BE2C (cell line): ENCODE results near the gene CENPP.
A peak's percentile ranks its signal among the peaks of the same experiment; 100 is the strongest.

ENCODE experiments used
- DNase-seq: peaks from one replicate; pipeline ENCODE4 v3.0.0-alpha.2; 2020
- H3K27me3 ChIP-seq: fragments of 250-450 bp; sonication (Bioruptor Pico); 2 replicates; pipeline ENCODE4 v1.5.1; 2020; ENCODE audit warnings: mild to moderate bottlenecking
- H3K36me3 ChIP-seq: fragments of 250-450 bp; sonication (Bioruptor Pico); 2 replicates; pipeline ENCODE4 v1.5.1; 2020; ENCODE audit warnings: mild to moderate bottlenecking
- H3K4me1 ChIP-seq: fragments of 250-450 bp; sonication (Bioruptor Pico); 2 replicates; pipeline ENCODE4 v1.5.1; 2020
- H3K4me3 ChIP-seq: 2 replicates; pipeline ENCODE4 v1.5.1; 2011; ENCODE audit warnings: low read depth, low read length
- H3K9me3 ChIP-seq: fragments of 250-450 bp; sonication (Bioruptor Pico); 2 replicates; pipeline ENCODE4 v1.5.1; 2020
- CTCF ChIP-seq: IDR thresholded peaks from 2 replicates; pipeline ENCODE4 v1.5.1; 2012; ENCODE audit warnings: mild to moderate bottlenecking, low read depth, low read length

CENPP gene

GRCh38 chr9:92608909-92609445 is 283.2 kb downstream of the CENPP start:
- peak; percentile 56 for DNase-seq
- no peaks in the 10 kb centered on the region; the same call in 1 of the 2 replicates for H3K4me1 ChIP-seq
- no peaks in the 10 kb centered on the region for H3K27me3 ChIP-seq
- H3K9me3 ChIP-seq = no peaks in the 10 kb centered on the region
- no peak overlapping the region for H3K4me3 ChIP-seq
- TF ChIP-seq CTCF = no peak
- peaks cover 25% of the 10 kb centered on the region for H3K36me3 ChIP-seq

GRCh38 chr9:92610470-92611420 is 285.0 kb downstream of the CENPP start:
- no peak for DNase-seq
- H3K27me3 ChIP-seq = no peaks in the 10 kb centered on the region
- H3K9me3 ChIP-seq = no peaks in the 10 kb centered on the region
- TF ChIP-seq CTCF = no peak
- H3K4me1 ChIP-seq = no peaks in the 10 kb centered on the region; the same call in 1 of the 2 replicates
- peaks cover 31% of the 10 kb centered on the region for H3K36me3 ChIP-seq
- H3K4me3 ChIP-seq = no peak overlapping the region

- Histone ChIP-seq H3K4me3 (no peak overlapping the region), H3K9me3 (no peaks in the 10 kb centered on the region), H3K27me3 (no peaks in the 10 kb centered on the region), H3K36me3 (peaks cover 33% of the 10 kb centered on the region), H3K4me1 (no peaks in the 10 kb centered on the region; the same call in 1 of the 2 replicates)
- no peak for DNase-seq
- TF ChIP-seq CTCF = no peak
Measured at GRCh38 chr9:92611621-92612285, 286.0 kb downstream of the CENPP start.

- Histone ChIP-seq H3K4me3 (no peak overlapping the region), H3K36me3 (peaks cover 39% of the 10 kb centered on the region), H3K9me3 (no peaks in the 10 kb centered on the region), H3K4me1 (no peaks in the 10 kb centered on the region; the same call in 1 of the 2 replicates), H3K27me3 (no peaks in the 10 kb centered on the region)
- no peak for TF ChIP-seq CTCF
- DNase-seq = no peak
Measured at GRCh38 chr9:92612292-92612691, 286.5 kb downstream of the CENPP start.

GRCh38 chr9:92612816-92613215 is 287.1 kb downstream of the CENPP start:
- no peak for TF ChIP-seq CTCF
- Histone ChIP-seq H3K9me3 (no peaks in the 10 kb centered on the region), H3K36me3 (peaks cover 40% of the 10 kb centered on the region), H3K27me3 (no peaks in the 10 kb centered on the region), H3K4me1 (no peaks in the 10 kb centered on the region; the same call in 1 of the 2 replicates), H3K4me3 (no peak overlapping the region)
- no peak for DNase-seq
